Loucy (cell line): ENCODE measurements around the gene SGMS1.
"Not testable (repeated sequence)": the region's sequence is repeated elsewhere in the genome, so short reads cannot be mapped to it uniquely, and the experiment has no call there.

ENCODE experiments used
- H2AFZ ChIP-seq: fragments of 200-600 bp; sonication (generic); 2 replicates; pipeline ENCODE4 v1.6.0; 2016; ENCODE audit warnings: antibody characterized with exemption, mild to moderate bottlenecking, low read length, moderate library complexity
- H3F3A ChIP-seq: fragments of 200-600 bp; 2 replicates; pipeline ENCODE4 v1.6.0; 2016; ENCODE audit warnings: antibody characterized with exemption, low read depth, mild to moderate bottlenecking
- H3K27me3 ChIP-seq: fragments of 200-600 bp; sonication (generic); 2 replicates; pipeline ENCODE4 v1.6.1; 2014; ENCODE audit warnings: low read length, mild to moderate bottlenecking; ENCODE audit not compliant: insufficient read depth, poor library complexity, severe bottlenecking
- H3K36me3 ChIP-seq: fragments of 200-600 bp; sonication (generic); 2 replicates; pipeline ENCODE4 v1.6.1; 2016; ENCODE audit warnings: low read length; ENCODE audit not compliant: insufficient read depth
- H3K4me1 ChIP-seq: fragments of 200-600 bp; sonication (generic); 2 replicates; pipeline ENCODE4 v1.5.1; 2014; ENCODE audit warnings: low read length, mild to moderate bottlenecking; ENCODE audit not compliant: insufficient read depth, poor library complexity, severe bottlenecking
- H3K4me2 ChIP-seq: fragments of 200-600 bp; sonication (generic); 2 replicates; pipeline ENCODE4 v1.6.0; 2014; ENCODE audit warnings: antibody characterized with exemption, low read length, low read depth, mild to moderate bottlenecking; ENCODE audit not compliant: poor library complexity, severe bottlenecking
- H3K4me3 ChIP-seq: fragments of 200-600 bp; sonication (generic); 2 replicates; pipeline ENCODE4 v1.5.1; 2014; ENCODE audit warnings: low read length, mild to moderate bottlenecking, mixed read lengths; ENCODE audit not compliant: poor library complexity, severe bottlenecking
- H3K79me2 ChIP-seq: fragments of 200-600 bp; sonication (generic); 2 replicates; pipeline ENCODE4 v1.6.1; 2014; ENCODE audit warnings: low read length; ENCODE audit not compliant: insufficient read depth
- H3K9ac ChIP-seq: fragments of 200-600 bp; sonication (generic); 2 replicates; pipeline ENCODE4 v1.6.0; 2014; ENCODE audit warnings: mild to moderate bottlenecking, low read depth, low read length, moderate library complexity; ENCODE audit not compliant: poor library complexity, severe bottlenecking
- H3K9me2 ChIP-seq: fragments of 200-600 bp; sonication (generic); replicated peaks from 2 replicates; pipeline ENCODE4 v1.6.1; 2016; ENCODE audit warnings: low read depth, low read length, mixed read lengths
- H3K9me3 ChIP-seq: fragments of 200-600 bp; sonication (generic); 2 replicates; pipeline ENCODE4 v1.6.1; 2014; ENCODE audit warnings: mild to moderate bottlenecking, antibody characterized with exemption, low read length, low read depth; ENCODE audit not compliant: insufficient read depth
- H4K20me1 ChIP-seq: fragments of 200-600 bp; sonication (generic); 2 replicates; pipeline ENCODE4 v1.6.0; 2014; ENCODE audit warnings: antibody characterized with exemption, low read length, mild to moderate bottlenecking; ENCODE audit not compliant: insufficient read depth, poor library complexity, severe bottlenecking
- CTCF ChIP-seq: fragments of 200-600 bp; sonication (generic); conservative IDR thresholded peaks from 2 replicates; pipeline ENCODE4 v1.5.1; 2014; ENCODE audit warnings: mild to moderate bottlenecking, antibody characterized with exemption, low read length
- EZH2phosphoT487 ChIP-seq: fragments of 200-600 bp; IDR thresholded peaks from 2 replicates; pipeline ENCODE4 v1.6.1; 2018; ENCODE audit warnings: antibody characterized with exemption, mild to moderate bottlenecking, moderate library complexity, borderline replicate concordance

The SGMS1 gene

GRCh38 chr10:50490241-50490640 lies 133.5 kb downstream of the SGMS1 start:
- no peak for TF ChIP-seq EZH2phosphoT487
- TF ChIP-seq CTCF = no peak
- Histone ChIP-seq H3K79me2 (no peaks in the 10 kb centered on the region), H3K4me1 (no peaks in the 10 kb centered on the region), H3K9me2 (no peaks in the 10 kb centered on the region), H2AFZ (no peak overlapping the region), H3F3A (no peaks in the 10 kb centered on the region), H3K36me3 (no peaks in the 10 kb centered on the region), H4K20me1 (no peaks in the 10 kb centered on the region), H3K9me3 (no peaks in the 10 kb centered on the region), H3K4me2 (no peak overlapping the region), H3K9ac (no peak overlapping the region), H3K4me3 (no peak overlapping the region), H3K27me3 (no peaks in the 10 kb centered on the region)

- H3K9ac ChIP-seq, H2AFZ ChIP-seq, H3K9me2 ChIP-seq, H3K9me3 ChIP-seq, H3K79me2 ChIP-seq, H3K4me3 ChIP-seq, H3K36me3 ChIP-seq, H4K20me1 ChIP-seq, H3K27me3 ChIP-seq, H3K4me2 ChIP-seq, H3K4me1 ChIP-seq, H3F3A ChIP-seq: not testable (repeated sequence)
These were observed 139.2 kb downstream of the SGMS1 start for GRCh38 chr10:50484550-50484949.

- Histone ChIP-seq H3K9ac (no peak overlapping the region), H3K27me3 (no peaks in the 10 kb centered on the region), H3K9me3 (peaks cover 7% of the 10 kb centered on the region; the same call in 1 of the 2 replicates), H2AFZ (no peak overlapping the region), H3K4me2 (no peak overlapping the region), H3K79me2 (no peaks in the 10 kb centered on the region), H3K36me3 (no peaks in the 10 kb centered on the region), H3F3A (no peaks in the 10 kb centered on the region), H3K4me3 (no peak overlapping the region), H4K20me1 (no peaks in the 10 kb centered on the region), H3K4me1 (no peaks in the 10 kb centered on the region), H3K9me2 (no peaks in the 10 kb centered on the region)
- TF ChIP-seq EZH2phosphoT487 = no peak
- TF ChIP-seq CTCF = no peak
These were observed 143.4 kb downstream of the SGMS1 start for GRCh38 chr10:50480054-50481007.
